HG02642 (cell line): Measurements from ENCODE around the gene VRK1.

ENCODE experiments used
- ATAC-seq: cut with Tn5 transposase; IDR thresholded peaks from one replicate; pipeline ENCODE4 v1.9.1; 2021; ENCODE audit warnings: mild to moderate bottlenecking; ENCODE audit not compliant: unreplicated experiment, poor library complexity

VRK1 gene

GRCh38 chr14:96790186-96790585 is 7.0 kb upstream of the VRK1 start:
- ATAC-seq, result no peak

GRCh38 chr14:96790706-96791105 is 6.5 kb upstream of the VRK1 start:
- no peak for ATAC-seq

GRCh38 chr14:96792003-96792402 is 5.2 kb upstream of the VRK1 start:
- no peak for ATAC-seq

GRCh38 chr14:96792591-96792990 is 4.6 kb upstream of the VRK1 start:
- no peak for ATAC-seq

- ATAC-seq, result no peak
Measured at GRCh38 chr14:96793547-96793946, 3.6 kb upstream of the VRK1 start.

GRCh38 chr14:96795109-96795828 is 1.9 kb upstream of the VRK1 start:
- ATAC-seq, result no peak

- peak; percentile 49 for ATAC-seq
Measured at GRCh38 chr14:96797582-96798349, 584 bp downstream of the VRK1 start.

- no peak for ATAC-seq
Measured at GRCh38 chr14:96798956-96799355, 1.8 kb downstream of the VRK1 start.

- no peak for ATAC-seq
Measured at GRCh38 chr14:96799489-96800054, 2.4 kb downstream of the VRK1 start.

- no peak for ATAC-seq
Measured at GRCh38 chr14:96801931-96802330, 4.7 kb downstream of the VRK1 start.

- no peak for ATAC-seq
Measured at GRCh38 chr14:96802963-96803362, 5.8 kb downstream of the VRK1 start.

GRCh38 chr14:96803958-96804357 is 6.8 kb downstream of the VRK1 start:
- ATAC-seq, result no peak

- ATAC-seq, result no peak
Measured at GRCh38 chr14:96804895-96805294, 7.7 kb downstream of the VRK1 start.

GRCh38 chr14:96805956-96806355 is 8.8 kb downstream of the VRK1 start:
- ATAC-seq, result no peak

GRCh38 chr14:96806836-96807235 is 9.7 kb downstream of the VRK1 start:
- no peak for ATAC-seq

- ATAC-seq, result no peak
Measured at GRCh38 chr14:96808619-96809406, 11.6 kb downstream of the VRK1 start.

- ATAC-seq, result no peak
Measured at GRCh38 chr14:96811265-96811664, 14.1 kb downstream of the VRK1 start.

- ATAC-seq, result peak; percentile 76
Measured at GRCh38 chr14:96811985-96812667, 14.9 kb downstream of the VRK1 start.

GRCh38 chr14:96816281-96816680 is 19.1 kb downstream of the VRK1 start:
- no peak for ATAC-seq
